ENCODE results near the gene XRN2.

DNA sequence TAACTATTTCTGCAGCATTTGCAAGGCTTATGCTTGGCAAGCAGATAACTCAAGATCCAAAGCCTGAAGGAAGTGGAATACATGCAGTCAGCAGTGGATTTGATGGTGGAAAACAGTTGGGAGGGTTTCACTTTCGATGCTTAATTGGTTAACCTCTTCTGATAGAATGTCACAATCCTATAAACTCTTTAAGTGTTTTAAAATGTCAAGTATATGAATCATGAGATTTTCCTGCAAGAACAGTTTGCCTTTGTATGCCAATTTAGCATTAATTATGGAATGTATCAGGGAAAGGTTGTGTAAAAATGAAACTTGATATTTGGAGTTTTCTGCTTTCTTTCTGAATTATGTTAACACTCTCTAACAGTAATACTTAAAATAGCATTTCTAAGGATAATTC is 57.6 kb downstream of the XRN2 start:
- TF ChIP-seq, protein P1, sequence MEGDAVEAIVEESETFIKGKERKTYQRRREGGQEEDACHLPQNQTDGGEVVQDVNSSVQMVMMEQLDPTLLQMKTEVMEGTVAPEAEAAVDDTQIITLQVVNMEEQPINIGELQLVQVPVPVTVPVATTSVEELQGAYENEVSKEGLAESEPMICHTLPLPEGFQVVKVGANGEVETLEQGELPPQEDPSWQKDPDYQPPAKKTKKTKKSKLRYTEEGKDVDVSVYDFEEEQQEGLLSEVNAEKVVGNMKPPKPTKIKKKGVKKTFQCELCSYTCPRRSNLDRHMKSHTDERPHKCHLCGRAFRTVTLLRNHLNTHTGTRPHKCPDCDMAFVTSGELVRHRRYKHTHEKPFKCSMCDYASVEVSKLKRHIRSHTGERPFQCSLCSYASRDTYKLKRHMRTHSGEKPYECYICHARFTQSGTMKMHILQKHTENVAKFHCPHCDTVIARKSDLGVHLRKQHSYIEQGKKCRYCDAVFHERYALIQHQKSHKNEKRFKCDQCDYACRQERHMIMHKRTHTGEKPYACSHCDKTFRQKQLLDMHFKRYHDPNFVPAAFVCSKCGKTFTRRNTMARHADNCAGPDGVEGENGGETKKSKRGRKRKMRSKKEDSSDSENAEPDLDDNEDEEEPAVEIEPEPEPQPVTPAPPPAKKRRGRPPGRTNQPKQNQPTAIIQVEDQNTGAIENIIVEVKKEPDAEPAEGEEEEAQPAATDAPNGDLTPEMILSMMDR (IDR thresholded peaks at IDR 0.05; ENCODE audit: low read depth, low read length), result no peak
- no peak for TF ChIP-seq EZH2phosphoT487 (IDR thresholded peaks at IDR 0.05; ENCODE audit: low read depth)

Measured in OCI-LY3 (cell line).